DND-41 (cell line): Measurements from ENCODE around the gene TBX6.

ENCODE experiments used
- CTCF ChIP-seq: IDR thresholded peaks from 2 replicates; pipeline ENCODE4 v1.5.1; 2012; ENCODE audit warnings: borderline replicate concordance, low read length, moderate library complexity, mild to moderate bottlenecking; ENCODE audit not compliant: poor library complexity, severe bottlenecking; ENCODE audit errors: extremely low read depth
- EZH2 ChIP-seq: IDR thresholded peaks from 3 replicates; pipeline ENCODE4 v1.6.1; 2012; ENCODE audit warnings: borderline replicate concordance, low read depth, mild to moderate bottlenecking, moderate library complexity, low read length, inconsistent platforms; ENCODE audit not compliant: severe bottlenecking

GRCh38 chr16:30079480-30079879, 12.2 kb downstream of the TBX6 start:
- TF ChIP-seq CTCF = no peak
- no peak for TF ChIP-seq EZH2
